ENCODE data around the gene ING1.

ING1 gene

GRCh38 chr13:110772091-110772984 is 58.8 kb downstream of the ING1 start:
- no peak for DNase-seq (ENCODE audit: low read depth)
